ENCODE measurements around the gene PABPC1L.

- TF ChIP-seq CTCF (IDR thresholded peaks at IDR 0.05) = no peak
- no peak for TF ChIP-seq EZH2 (IDR thresholded peaks at IDR 0.05)
Measured at GRCh38 chr20:44909872-44910689, at the start of gene PABPC1L.

Data from neural progenitor cell (in vitro differentiated cells).